Fibroblast of the aortic adventitia (primary cell): ENCODE data around the gene RPP21. TPM values are rescaled to one million over a fixed set of nuclear protein-coding genes. Genes with fewer than 3 reads are reported as not detected.

Source experiments
- DNase-seq: peaks from one replicate; pipeline ENCODE4 v3.0.0-alpha.2; 2010; ENCODE audit warnings: low read depth
- H3K4me3 ChIP-seq: 2 replicates; pipeline ENCODE4 v1.5.1; 2011; ENCODE audit warnings: low read depth, mild to moderate bottlenecking, control low read depth, low read length, moderate library complexity
- total RNA-seq: library from RNA; depleted of rRNA; stranded (reverse); fragments of >200 nt; gene quantifications from 2 replicates; pipeline ENCODE4 v1.2.3, GENCODE V29; 2012; ENCODE audit warnings: low replicate concordance
- TF ChIP-seq, protein P1 (sequence below): IDR thresholded peaks from 2 replicates; pipeline ENCODE4 v1.5.1; 2011; ENCODE audit warnings: mild to moderate bottlenecking, low read length, control low read depth, inconsistent platforms; ENCODE audit not compliant: insufficient read depth

The RPP21 gene
- total RNA-seq, 1 donor, result 23.6 TPM

DNA sequence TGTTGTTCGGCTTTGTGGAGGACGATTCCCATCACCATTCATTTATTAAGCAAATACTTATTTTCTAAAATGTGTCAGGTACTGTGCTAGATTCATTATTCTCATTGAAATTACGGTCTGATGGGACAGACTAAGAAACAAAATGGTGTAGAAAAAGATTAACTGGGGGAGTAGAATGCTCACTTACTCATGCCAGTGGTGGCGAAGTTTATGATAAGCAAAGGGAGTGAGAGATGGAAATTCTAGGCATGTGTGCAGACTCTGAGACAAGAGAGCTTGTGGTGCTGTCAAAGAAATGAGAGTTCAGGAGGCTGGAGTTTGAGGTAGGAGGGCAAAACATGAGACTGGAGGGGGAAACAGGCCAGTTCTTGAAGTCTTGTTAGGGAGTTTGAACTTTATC lies 896 bp downstream of the RPP21 start:
- DNase-seq, result no peak
- H3K4me3 ChIP-seq, result peak overlapping the region; percentile 97
- TF ChIP-seq, protein P1, sequence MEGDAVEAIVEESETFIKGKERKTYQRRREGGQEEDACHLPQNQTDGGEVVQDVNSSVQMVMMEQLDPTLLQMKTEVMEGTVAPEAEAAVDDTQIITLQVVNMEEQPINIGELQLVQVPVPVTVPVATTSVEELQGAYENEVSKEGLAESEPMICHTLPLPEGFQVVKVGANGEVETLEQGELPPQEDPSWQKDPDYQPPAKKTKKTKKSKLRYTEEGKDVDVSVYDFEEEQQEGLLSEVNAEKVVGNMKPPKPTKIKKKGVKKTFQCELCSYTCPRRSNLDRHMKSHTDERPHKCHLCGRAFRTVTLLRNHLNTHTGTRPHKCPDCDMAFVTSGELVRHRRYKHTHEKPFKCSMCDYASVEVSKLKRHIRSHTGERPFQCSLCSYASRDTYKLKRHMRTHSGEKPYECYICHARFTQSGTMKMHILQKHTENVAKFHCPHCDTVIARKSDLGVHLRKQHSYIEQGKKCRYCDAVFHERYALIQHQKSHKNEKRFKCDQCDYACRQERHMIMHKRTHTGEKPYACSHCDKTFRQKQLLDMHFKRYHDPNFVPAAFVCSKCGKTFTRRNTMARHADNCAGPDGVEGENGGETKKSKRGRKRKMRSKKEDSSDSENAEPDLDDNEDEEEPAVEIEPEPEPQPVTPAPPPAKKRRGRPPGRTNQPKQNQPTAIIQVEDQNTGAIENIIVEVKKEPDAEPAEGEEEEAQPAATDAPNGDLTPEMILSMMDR, result no peak

DNA sequence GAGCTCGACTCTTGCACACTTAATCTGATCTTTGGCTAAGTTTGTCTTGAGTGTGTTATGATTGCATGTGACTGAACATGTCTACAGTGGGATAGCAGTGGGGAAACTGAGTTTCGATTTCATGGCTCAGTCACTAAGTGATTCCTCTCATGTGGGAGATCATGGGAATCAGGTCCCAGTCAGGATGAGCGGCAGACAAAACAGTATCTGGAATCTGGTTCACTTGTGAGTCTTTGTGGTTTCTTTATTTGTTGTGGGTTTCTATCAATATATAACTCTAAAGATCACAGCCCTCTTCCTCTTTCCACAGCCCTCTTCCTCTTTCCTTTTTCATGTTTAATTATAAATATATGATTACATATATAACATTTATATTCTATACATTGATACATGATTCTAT lies 4.0 kb downstream of the RPP21 start:
- TF ChIP-seq, protein P1, result no peak
- no peak for DNase-seq
- no peak overlapping the region for H3K4me3 ChIP-seq

DNA sequence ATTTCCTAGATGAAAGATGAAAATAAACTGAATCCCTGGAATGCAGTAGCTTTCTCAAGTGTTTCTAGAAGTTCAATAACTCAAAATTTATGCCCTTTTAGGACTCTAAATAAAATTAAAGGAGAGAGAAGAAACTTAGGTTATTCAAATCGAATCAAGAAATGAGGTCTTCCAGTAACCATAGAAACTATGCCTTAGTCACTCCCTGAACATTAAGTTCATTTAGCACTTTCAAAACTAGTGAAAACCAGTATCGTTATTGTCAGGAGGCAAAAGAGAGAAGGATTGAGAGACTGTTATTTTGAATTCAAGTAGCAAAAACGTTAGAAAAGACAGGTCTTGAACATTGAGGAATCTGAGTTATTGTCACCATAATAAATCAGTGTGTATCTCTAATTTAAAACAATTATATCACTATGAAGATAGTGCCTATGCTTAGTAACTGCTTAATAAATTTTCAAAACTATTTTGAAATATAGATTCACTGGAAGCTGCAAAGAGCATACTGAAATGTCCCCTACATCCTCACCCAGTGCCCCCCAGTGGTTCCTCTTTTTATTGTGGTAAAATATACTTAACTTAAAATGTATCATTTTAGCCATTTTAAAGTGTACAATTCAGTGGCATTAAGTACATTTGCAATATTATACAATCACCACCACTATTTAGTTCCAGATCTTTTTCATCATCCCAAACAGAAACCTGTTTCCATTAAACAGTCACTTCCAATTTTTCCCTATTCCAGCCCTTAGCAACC lies 4.6 kb downstream of the RPP21 start:
- no peak overlapping the region for H3K4me3 ChIP-seq
- TF ChIP-seq, protein P1, result no peak
- DNase-seq, result no peak

DNA sequence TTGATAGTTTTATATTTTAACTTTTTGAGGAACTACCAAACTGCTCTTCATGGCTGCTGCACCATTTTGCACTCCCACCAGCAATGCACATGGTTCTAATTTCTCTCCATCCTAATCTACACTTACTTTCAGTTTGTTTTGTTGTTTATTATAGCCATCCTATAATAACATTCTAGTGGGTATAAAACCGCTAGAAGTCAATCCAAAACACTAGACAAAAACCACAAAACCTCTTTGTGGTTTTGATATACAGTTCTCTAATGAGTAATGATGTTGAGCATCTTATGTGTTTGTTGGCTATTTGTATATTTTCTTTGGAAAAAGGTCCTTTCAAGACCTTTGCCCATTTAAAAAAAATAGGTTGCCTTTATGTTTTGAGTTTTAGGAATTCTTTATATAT lies 5.6 kb downstream of the RPP21 start:
- TF ChIP-seq, protein P1, result no peak
- no peak overlapping the region for H3K4me3 ChIP-seq
- DNase-seq, result no peak

DNA sequence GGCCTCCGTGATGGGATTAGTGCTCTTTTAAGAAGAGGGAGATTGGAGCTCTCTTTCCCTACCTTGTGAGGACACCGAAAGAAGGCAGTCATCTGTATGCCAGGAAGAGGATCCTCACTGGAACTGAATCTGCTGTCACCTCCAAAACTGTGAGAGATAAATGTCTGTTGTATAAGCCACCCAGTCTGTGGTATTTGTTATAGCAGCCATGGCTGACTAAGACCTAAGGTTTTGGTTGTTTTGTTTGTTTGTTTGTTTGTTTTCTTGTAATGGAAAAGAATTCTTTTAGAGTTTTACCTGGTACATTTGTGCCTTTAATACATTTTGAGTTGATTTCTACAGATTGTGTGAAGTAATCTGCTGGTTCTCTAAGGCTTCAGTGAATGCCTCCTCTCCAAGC lies 7.6 kb downstream of the RPP21 start:
- DNase-seq, result no peak
- TF ChIP-seq, protein P1, result no peak
- no peak overlapping the region for H3K4me3 ChIP-seq

DNA sequence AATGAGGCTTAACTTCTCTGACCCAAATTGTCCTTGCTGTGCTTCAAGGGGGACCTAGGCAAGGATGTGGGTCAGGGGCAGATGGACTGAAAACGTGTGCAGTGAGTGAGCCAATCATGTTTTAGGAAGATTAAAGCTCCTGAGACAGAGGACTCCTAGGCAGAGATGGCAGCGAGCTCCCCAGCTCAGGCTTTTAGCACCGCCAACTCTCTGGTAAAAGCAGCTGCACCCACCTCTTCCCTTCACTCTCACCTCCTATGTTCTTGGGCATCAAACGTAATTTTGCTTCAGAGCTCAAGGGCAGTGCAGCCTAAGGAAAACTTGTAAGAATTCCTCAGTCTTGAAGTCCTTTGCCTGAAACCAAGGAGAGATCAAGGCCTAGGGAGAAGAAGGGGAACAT lies 10.3 kb downstream of the RPP21 start:
- no peak for DNase-seq
- TF ChIP-seq, protein P1, result no peak
- H3K4me3 ChIP-seq, result no peak overlapping the region

DNA sequence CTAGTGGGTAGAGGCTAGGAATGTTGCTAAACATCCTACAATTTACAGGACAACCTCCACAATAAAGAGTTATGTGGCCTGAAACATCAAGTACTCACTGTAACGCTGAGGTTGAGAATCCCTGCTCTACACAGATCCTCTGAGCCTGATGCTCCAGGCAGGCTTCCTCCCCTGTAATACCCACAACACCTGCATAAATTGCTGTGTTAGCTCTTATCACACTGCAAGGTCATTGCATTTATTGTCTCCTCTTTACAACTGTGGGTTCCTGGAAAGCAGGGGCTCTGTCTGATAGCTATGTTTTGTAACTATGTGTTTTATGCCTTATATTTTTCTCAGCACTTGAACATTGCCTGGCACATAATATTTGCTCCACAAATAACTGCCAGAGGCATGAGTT lies 11.6 kb downstream of the RPP21 start:
- H3K4me3 ChIP-seq, result no peak overlapping the region
- TF ChIP-seq, protein P1, result no peak
- no peak for DNase-seq
